ENCODE measurements around the gene PROKR2. TPM values are rescaled to one million over a fixed set of nuclear protein-coding genes. Genes with fewer than 3 reads are reported as not detected.

The PROKR2 gene
- total and polyA plus RNA-seq, 2 of the 13 experiments (the other 11 are each of a cell fraction or from before 2014, with no cell fraction given): not detected

DNA sequence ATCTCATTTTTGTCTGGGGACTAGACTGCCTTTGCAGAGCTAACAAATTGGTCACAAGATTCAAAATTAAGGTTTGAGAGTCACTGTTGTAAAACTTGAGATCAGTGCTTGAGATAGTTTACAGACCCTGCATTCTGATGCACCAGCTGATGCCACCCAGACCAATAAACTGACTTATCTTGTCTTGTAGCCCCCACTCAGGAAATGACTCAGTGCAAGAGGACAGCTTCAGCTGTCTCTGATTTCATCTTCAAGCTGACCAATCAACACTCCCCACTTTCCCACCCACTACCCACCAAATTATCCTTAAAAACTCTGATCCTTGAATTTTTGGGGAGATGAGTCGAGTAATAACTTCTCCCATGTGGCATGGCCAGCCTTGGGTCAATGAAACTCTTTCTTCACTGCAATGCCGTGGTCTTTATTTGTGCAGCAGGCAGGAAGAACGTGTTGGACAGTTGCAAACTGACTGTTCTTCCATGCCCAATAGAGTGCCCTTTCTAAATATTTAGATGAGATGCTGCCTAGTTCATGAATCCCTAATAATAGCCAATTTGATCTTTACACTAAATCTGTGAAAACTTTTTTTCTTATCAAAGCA is 48.3 kb upstream of the PROKR2 start:
- POLR2A ChIA-PET: no interaction called here
- ATAC-seq: no peak
- in situ Hi-C loops (cut with HindIII; ENCODE audit: extremely low pct_ligation_motif_present, low pct_unique_long_range_greater_than_20kb): no loop called here
- Histone ChIP-seq H3K4me1 (ENCODE audit: insufficient read depth, low read length) (no peaks in the 10 kb centered on the region), H3K4me3 (replicated peaks in 1 of 3; ENCODE audit: insufficient read depth in 1 of 3, low read depth in 2 of 3, low read length in 3 of 3) (no peak overlapping the region), H3K9ac (ENCODE audit: insufficient read depth, low read depth, low read length) (no peak overlapping the region), H3K9me3 (ENCODE audit: low read length) (peaks cover 24% of the 10 kb centered on the region), H3K79me2 (ENCODE audit: insufficient read depth, low read length) (no peaks in the 10 kb centered on the region), H3K27ac (ENCODE audit: extremely low read length, insufficient read depth, low read length) (no peak overlapping the region), H3K36me3 (replicated peaks in 1 of 2; ENCODE audit: control insufficient read depth in 1 of 2, insufficient read depth in 2 of 2, low read length in 2 of 2) (no peaks in the 10 kb centered on the region), H4K20me1 (ENCODE audit: insufficient read depth, low read length) (no peaks in the 10 kb centered on the region), H2AFZ (ENCODE audit: low read length) (no peak overlapping the region), H3K4me2 (ENCODE audit: low read depth, low read length) (no peak overlapping the region), H3K27me3 (ENCODE audit: control insufficient read depth in 1 of 2, insufficient read depth in 2 of 2, low read length in 2 of 2) (no peaks in the 10 kb centered on the region)
- DNase-seq (ENCODE audit: low spot score): no peak
- no TSS peak for BruUV-seq (replicated peaks)
- intact Hi-C loops (cut with micrococcal nuclease; ENCODE audit: unreplicated experiment): no loop called here
- CTCF ChIA-PET (ENCODE audit: low intra/inter-chr PET ratio, low total read pairs): no interaction called here
- 3% methylated on average over 3 of the region's 3 CpGs for WGBS (ENCODE audit: low lambda C conversion rate)
- FAIRE-seq: no peak
- TF ChIP-seq HDAC1 (CRISPR knock-in tag; IDR thresholded peaks at IDR 0.05) (no peak), ZNF44 (CRISPR knock-in tag; IDR thresholded peaks at IDR 0.05) (peak; percentile 100)

DNA sequence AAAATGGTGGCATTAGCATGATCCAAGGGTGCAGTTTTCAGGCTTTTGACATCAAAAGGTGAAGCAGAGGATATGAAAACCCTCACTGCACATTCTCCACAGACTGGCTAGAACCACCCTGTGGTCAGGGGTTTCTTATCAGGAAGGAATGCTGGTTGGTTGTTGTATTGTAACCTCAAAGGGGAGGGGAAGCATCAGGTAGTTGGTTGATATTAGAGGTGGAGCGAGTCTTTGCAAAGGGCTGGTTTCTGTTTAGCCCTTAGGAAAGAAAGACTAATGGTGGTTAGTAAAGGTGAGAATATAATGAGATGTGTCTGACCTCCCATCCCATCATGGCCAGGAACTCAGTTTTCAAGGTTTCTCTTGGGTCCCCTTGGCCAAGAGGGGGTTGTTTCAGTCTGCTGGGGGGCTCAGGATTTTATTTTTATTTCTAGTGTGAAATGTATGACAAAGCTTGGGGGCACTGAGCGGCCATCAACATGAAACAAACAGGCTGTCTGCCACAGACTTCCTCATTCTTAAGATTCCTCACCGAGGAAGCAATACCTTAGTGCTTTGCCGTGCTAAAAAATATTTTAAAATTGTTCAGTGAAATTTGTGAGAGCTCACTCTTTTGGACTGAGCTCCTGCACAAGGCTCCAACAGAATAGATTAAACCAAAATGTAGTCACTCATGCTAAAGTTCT is 47.5 kb upstream of the PROKR2 start:
- Histone ChIP-seq H3K4me1 (ENCODE audit: insufficient read depth, low read length) (no peaks in the 10 kb centered on the region), H2AFZ (ENCODE audit: low read length) (no peak overlapping the region), H3K9ac (ENCODE audit: insufficient read depth, low read depth, low read length) (no peak overlapping the region), H3K4me2 (ENCODE audit: low read depth, low read length) (no peak overlapping the region), H3K4me3 (replicated peaks in 1 of 3; ENCODE audit: insufficient read depth in 1 of 3, low read depth in 2 of 3, low read length in 3 of 3) (no peak overlapping the region), H4K20me1 (ENCODE audit: insufficient read depth, low read length) (no peaks in the 10 kb centered on the region), H3K9me3 (ENCODE audit: low read length) (peaks cover 24% of the 10 kb centered on the region), H3K27ac (ENCODE audit: extremely low read length, insufficient read depth, low read length) (no peak overlapping the region), H3K27me3 (ENCODE audit: control insufficient read depth in 1 of 2, insufficient read depth in 2 of 2, low read length in 2 of 2) (0 out of 5 replicates have a peak, but pooled peaks cover 0 to 3% of the 10 kb centered on the region in 2 experiments), H3K36me3 (replicated peaks in 1 of 2; ENCODE audit: control insufficient read depth in 1 of 2, insufficient read depth in 2 of 2, low read length in 2 of 2) (no peaks in the 10 kb centered on the region), H3K79me2 (ENCODE audit: insufficient read depth, low read length) (no peaks in the 10 kb centered on the region)
- in situ Hi-C loops (cut with HindIII; ENCODE audit: extremely low pct_ligation_motif_present, low pct_unique_long_range_greater_than_20kb): no loop called here
- DNase-seq (ENCODE audit: low spot score): no peak
- no peak for ATAC-seq
- CTCF ChIA-PET (ENCODE audit: low intra/inter-chr PET ratio, low total read pairs): no interaction called here
- BruUV-seq (replicated peaks): no TSS peak
- WGBS (ENCODE audit: low lambda C conversion rate): 4% methylated on average over 4 of the region's 4 CpGs
- TF ChIP-seq MTF1 (CRISPR knock-in tag; IDR thresholded peaks at IDR 0.05): no peak
- TF ChIP-seq, protein P1, sequence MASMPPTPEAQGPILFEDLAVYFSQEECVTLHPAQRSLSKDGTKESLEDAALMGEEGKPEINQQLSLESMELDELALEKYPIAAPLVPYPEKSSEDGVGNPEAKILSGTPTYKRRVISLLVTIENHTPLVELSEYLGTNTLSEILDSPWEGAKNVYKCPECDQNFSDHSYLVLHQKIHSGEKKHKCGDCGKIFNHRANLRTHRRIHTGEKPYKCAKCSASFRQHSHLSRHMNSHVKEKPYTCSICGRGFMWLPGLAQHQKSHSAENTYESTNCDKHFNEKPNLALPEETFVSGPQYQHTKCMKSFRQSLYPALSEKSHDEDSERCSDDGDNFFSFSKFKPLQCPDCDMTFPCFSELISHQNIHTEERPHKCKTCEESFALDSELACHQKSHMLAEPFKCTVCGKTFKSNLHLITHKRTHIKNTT (CRISPR knock-in tag; IDR thresholded peaks at IDR 0.05): no peak
- 0 out of 2 replicates have a peak, but pooled peaks have one; percentile 31 for TF ChIP-seq ELF3 (CRISPR knock-in tag; IDR thresholded peaks at IDR 0.05)
- TF ChIP-seq TEAD3 (CRISPR knock-in tag; optimal IDR thresholded peaks at IDR 0.05; ENCODE audit: borderline replicate concordance): peak; percentile 22
- intact Hi-C loops (cut with micrococcal nuclease; ENCODE audit: unreplicated experiment): no loop called here
- FAIRE-seq: no peak
- POLR2A ChIA-PET: no interaction called here
